Activated T-cell treated with anti-CD3 and anti-CD28 coated beads, Interleukin-2, amount 50 U/mL, for 48 hours (primary cell): Measurements from ENCODE around the gene SELENOT.
"Not testable (repeated sequence)": the region's sequence is repeated elsewhere in the genome, so short reads cannot be mapped to it uniquely, and the experiment has no call there.

Source experiments
- DNase-seq, 2 experiments: peaks; one replicate each; pipeline ENCODE4 v3.0.0-alpha.2; 2020

Gene SELENOT

GRCh38 chr3:150603153-150603979, at the start of gene SELENOT:
Gene SELENOT, plus strand, starts transcription at chr3:150603321. Its CDS starts 42 bp downstream, at chr3:150603363.
- DNase-seq: peak; percentile 95 to 96

GRCh38 chr3:150555859-150556436, 47.2 kb upstream of the SELENOT start:
- no peak for DNase-seq

- DNase-seq: no peak
These were observed 46.3 kb upstream of the SELENOT start for GRCh38 chr3:150556792-150557191.

GRCh38 chr3:150557725-150558124, 45.4 kb upstream of the SELENOT start:
- DNase-seq: no peak

- no peak for DNase-seq
These were observed 38.9 kb upstream of the SELENOT start for GRCh38 chr3:150564243-150564642.

- DNase-seq: no peak
These were observed 35.8 kb upstream of the SELENOT start for GRCh38 chr3:150567328-150567727.

- DNase-seq: no peak
These were observed 25.3 kb upstream of the SELENOT start for GRCh38 chr3:150577855-150578254.

GRCh38 chr3:150581174-150581573, 21.9 kb upstream of the SELENOT start:
- DNase-seq: no peak

GRCh38 chr3:150582620-150583019, 20.5 kb upstream of the SELENOT start:
- DNase-seq: no peak

- DNase-seq: no peak
These were observed 20.1 kb upstream of the SELENOT start for GRCh38 chr3:150583028-150583427.

GRCh38 chr3:150588027-150588830, 14.9 kb upstream of the SELENOT start:
- no peak for DNase-seq

GRCh38 chr3:150589759-150590158, 13.4 kb upstream of the SELENOT start:
- no peak for DNase-seq

- DNase-seq: no peak
These were observed 9.0 kb upstream of the SELENOT start for GRCh38 chr3:150594150-150594549.

- DNase-seq: no peak
These were observed 5.5 kb upstream of the SELENOT start for GRCh38 chr3:150597646-150598045.

- DNase-seq: no peak
These were observed 3.4 kb upstream of the SELENOT start for GRCh38 chr3:150599611-150600297.

- DNase-seq: not testable (repeated sequence)
These were observed 2.2 kb upstream of the SELENOT start for GRCh38 chr3:150600647-150601530.

GRCh38 chr3:150602426-150603152, 532 bp upstream of the SELENOT start:
- no peak for DNase-seq

GRCh38 chr3:150603980-150604319, 829 bp downstream of the SELENOT start:
- DNase-seq: no peak

GRCh38 chr3:150605998-150606641, 3.0 kb downstream of the SELENOT start:
- no peak for DNase-seq

- DNase-seq: no peak
These were observed 4.3 kb downstream of the SELENOT start for GRCh38 chr3:150607267-150608065.
